ENCODE results near the gene LPP.

GRCh38 chr3:188380252-188380651 lies 226.3 kb downstream of the LPP start:
- no peak for TF ChIP-seq GATA2 (IDR thresholded peaks at IDR 0.05; ENCODE audit: low read depth, low read length)
- no peak for TF ChIP-seq GATA3 (IDR thresholded peaks at IDR 0.05; ENCODE audit: low read depth, low read length)

Data from SH-SY5Y (cell line).